Endothelial cell of umbilical vein (primary cell): ENCODE measurements around the gene LRRC7. TPM values are rescaled to one million over a fixed set of nuclear protein-coding genes. Genes with fewer than 3 reads are reported as not detected.

Experiments used
- BruUV-seq: library from RNA; stranded (reverse); fragments of 400-500 nt; replicated peaks from 2 replicates; lab custom pipeline; 2021; lab: Mats Ljungman, UMichigan
- CTCF ChIA-PET: fragments of 300-600, 350-600 bp; sonication (Branson Sonifier 250); formaldehyde crosslinking; loops from one replicate; lab custom pipeline; 2021; ENCODE audit warnings: antibody characterized with exemption, inconsistent platforms; lab: Charles Lee
- POLR2A ChIA-PET: fragments of 300-600, 350-600 bp; sonication (Branson Sonifier 250); formaldehyde crosslinking; loops from one replicate; lab custom pipeline; 2021; ENCODE audit warnings: antibody characterized with exemption, inconsistent platforms; lab: Charles Lee
- DNase-seq: peaks from one replicate; pipeline ENCODE4 v3.0.0-alpha.2; 2011; ENCODE audit warnings: low read depth, low spot score
- FAIRE-seq: peaks from 2 replicates; lab custom pipeline; 2011; peaks lifted over from hg19 to GRCh38; lab: Jason Lieb, UNC
- H2AFZ ChIP-seq: 2 replicates; pipeline ENCODE4 v1.6.0; 2012; ENCODE audit warnings: low read depth, low read length, control low read depth, inconsistent platforms
- H3K27ac ChIP-seq: 2 replicates; pipeline ENCODE4 v1.5.1; 2011; ENCODE audit warnings: low read depth, mild to moderate bottlenecking, control low read depth, low read length, moderate library complexity; ENCODE audit not compliant: insufficient read depth
- H3K27me3 ChIP-seq, 2 experiments: 2 replicates each; pipeline versions ENCODE4 v1.6.0 to v1.6.1; 2011; ENCODE audit warnings: low read length in 2 of 2, mixed read lengths in 1 of 2; ENCODE audit not compliant: control insufficient read depth in 2 of 2, insufficient read depth in 2 of 2
- H3K36me3 ChIP-seq, 2 experiments: 2 replicates in 1 of 2; 3 replicates in 1 of 2; pipeline ENCODE4 v1.5.1; 2011; ENCODE audit warnings: low read length in 2 of 2, mild to moderate bottlenecking in 1 of 2, moderate library complexity in 1 of 2; ENCODE audit not compliant: control insufficient read depth in 2 of 2, insufficient read depth in 2 of 2; ENCODE audit errors: extremely low read depth in 1 of 2
- H3K4me1 ChIP-seq: 3 replicates; pipeline ENCODE4 v1.5.1; 2011; ENCODE audit warnings: mild to moderate bottlenecking, low read length; ENCODE audit not compliant: control insufficient read depth, insufficient read depth; ENCODE audit errors: extremely low read depth
- H3K4me2 ChIP-seq: 2 replicates; pipeline ENCODE4 v1.6.1; 2011; ENCODE audit warnings: low read length, control low read depth, mixed read lengths; ENCODE audit not compliant: insufficient read depth
- H3K4me3 ChIP-seq, 3 experiments: fragments of 200-600 bp in 1 of 3; sonication (generic), shearing (Covaris generic) in 1 of 3; replicated peaks in 1 of 3; 2 replicates each; pipeline ENCODE4 v1.5.1; 2011 to 2016; ENCODE audit warnings: control low read depth in 3 of 3, low read length in 3 of 3, mild to moderate bottlenecking in 2 of 3, inconsistent platforms in 1 of 3, low read depth in 1 of 3, moderate library complexity in 1 of 3; ENCODE audit not compliant: insufficient read depth in 1 of 3
- H3K79me2 ChIP-seq: 2 replicates; pipeline ENCODE4 v1.6.0; 2012; ENCODE audit warnings: low read length, inconsistent platforms; ENCODE audit not compliant: control insufficient read depth, insufficient read depth
- H3K9ac ChIP-seq: replicated peaks from 2 replicates; pipeline ENCODE3; 2011; ENCODE audit warnings: low read length, control low read depth; ENCODE audit not compliant: insufficient read depth; ENCODE audit errors: extremely low read depth
- H3K9me1 ChIP-seq: replicated peaks from 3 replicates; pipeline ENCODE4 v1.6.0; 2011; ENCODE audit warnings: mild to moderate bottlenecking, low read length; ENCODE audit not compliant: control insufficient read depth, insufficient read depth; ENCODE audit errors: extremely low read depth
- H3K9me3 ChIP-seq: replicated peaks from 2 replicates; pipeline ENCODE4 v1.5.1; 2012; ENCODE audit warnings: low read length, inconsistent platforms; ENCODE audit not compliant: control insufficient read depth, insufficient read depth
- H4K20me1 ChIP-seq: replicated peaks from 2 replicates; pipeline ENCODE3; 2011; ENCODE audit warnings: mild to moderate bottlenecking, low read length; ENCODE audit not compliant: control insufficient read depth, insufficient read depth; ENCODE audit errors: extremely low read depth
- CTCF ChIP-seq, 2 donors: IDR thresholded peaks; 1 replicate in 1 of 2; 2 replicates in 1 of 2; pipeline ENCODE4 v1.5.1; 2011; ENCODE audit warnings: low read length in 2 of 2, mild to moderate bottlenecking in 2 of 2, moderate library complexity in 2 of 2, control low read depth in 1 of 2, inconsistent platforms in 1 of 2, low read depth in 1 of 2; ENCODE audit not compliant: insufficient read depth in 1 of 2; ENCODE audit errors: extremely low read depth in 1 of 2
- EZH2 ChIP-seq: IDR thresholded peaks from 2 replicates; pipeline ENCODE4 v1.6.1; 2012; ENCODE audit warnings: borderline replicate concordance, low read depth, mild to moderate bottlenecking, moderate library complexity, low read length, inconsistent platforms; ENCODE audit not compliant: severe bottlenecking
- FOS ChIP-seq: IDR thresholded peaks from 2 replicates; pipeline ENCODE4 v1.6.1; 2011; ENCODE audit warnings: mild to moderate bottlenecking, low read length, moderate library complexity, borderline replicate concordance; ENCODE audit not compliant: insufficient read depth
- GATA2 ChIP-seq: IDR thresholded peaks from 2 replicates; pipeline ENCODE4 v1.7.0; 2011; ENCODE audit warnings: low read depth, mild to moderate bottlenecking, moderate library complexity, mixed read lengths, low read length; ENCODE audit not compliant: insufficient read length, insufficient read depth
- JUN ChIP-seq: IDR thresholded peaks from 2 replicates; pipeline ENCODE4 v1.6.1; 2011; ENCODE audit warnings: borderline replicate concordance, low read depth; ENCODE audit not compliant: insufficient read length, insufficient read depth
- dilution Hi-C: fragments of 300-500 bp; cut with MboI; formaldehyde crosslinking; loops from one replicate; pipeline ENCODE4 v1.15.0; 2019; ENCODE audit warnings: low sequenced_read_pairs; ENCODE audit not compliant: extremely low pct_ligation_motif_present
- intact Hi-C: fragments of 100-400 bp; cut with micrococcal nuclease; formaldehyde crosslinking; loops from one replicate; pipeline ENCODE4 v1.10.0; 2022
- polyA plus RNA-seq, 4 experiments: library from polyadenylated mRNA; depleted of rRNA in 3 of 4; stranded (reverse) in 3 of 4; unstranded in 1 of 4; fragments of >200 nt; gene quantifications; 2 replicates each; pipeline versions ENCODE4 v1.2.1 to v1.2.3, GENCODE V29; 2011 to 2012; ENCODE audit warnings: missing spikeins in 1 of 4
- total RNA-seq: library from RNA; stranded (reverse); gene quantifications from 2 replicates; pipeline ENCODE4 v1.2.3, GENCODE V29; 2021

Gene LRRC7
- total and polyA plus RNA-seq, 2 donors (not counting 3 experiments of a cell fraction or from before 2014, with no cell fraction given), result 0.11 to 0.58 TPM

- ChIA-PET CTCF (interaction anchor here (0.9 kb wide), 1 partner anchor 23 kb away, joined by 3 read pairs; no protein-coding TSS in a partner anchor), POLR2A (no interaction called here)
- H2AFZ ChIP-seq, result no peak overlapping the region
- H3K36me3 ChIP-seq, result peaks cover 0 to 2% of the 10 kb centered on the region in 2 experiments
- H3K4me2 ChIP-seq, result no peak overlapping the region
- H3K79me2 ChIP-seq, result no peaks in the 10 kb centered on the region
- H3K4me1 ChIP-seq, result peaks cover 2% of the 10 kb centered on the region
- TF ChIP-seq GATA2, result peak; percentile 78
- peak; percentile 42 for TF ChIP-seq FOS
- TF ChIP-seq JUN, result no peak
- H3K9me3 ChIP-seq, result no peaks in the 10 kb centered on the region
- FAIRE-seq (no peak), DNase-seq (no peak)
- H3K4me3 ChIP-seq, result no peak overlapping the region
- H3K27ac ChIP-seq, result no peak overlapping the region
- no TSS peak for BruUV-seq
- no peaks in the 10 kb centered on the region for H4K20me1 ChIP-seq
- no peaks in the 10 kb centered on the region for H3K9me1 ChIP-seq
- intact Hi-C loops (no loop called here), dilution Hi-C loops (no loop called here)
- H3K27me3 ChIP-seq, result no peaks in the 10 kb centered on the region
- H3K9ac ChIP-seq, result no peak overlapping the region
These were observed 588.9 kb downstream of the LRRC7 start for GRCh38 chr1:70156529-70157120.

GRCh38 chr1:70164350-70164749, 596.6 kb downstream of the LRRC7 start:
- Histone ChIP-seq H3K9me3 (no peaks in the 10 kb centered on the region), H3K79me2 (no peaks in the 10 kb centered on the region), H3K9me1 (no peaks in the 10 kb centered on the region), H2AFZ (no peak overlapping the region), H3K27me3 (no peaks in the 10 kb centered on the region), H4K20me1 (no peaks in the 10 kb centered on the region), H3K36me3 (no peaks in the 10 kb centered on the region), H3K4me3 (no peak overlapping the region), H3K27ac (no peak overlapping the region), H3K9ac (no peak overlapping the region), H3K4me1 (no peaks in the 10 kb centered on the region), H3K4me2 (no peak overlapping the region)
- dilution Hi-C loops, result no loop called here
- no TSS peak for BruUV-seq
- FAIRE-seq (no peak), DNase-seq (no peak)
- ChIA-PET CTCF (no interaction called here), POLR2A (no interaction called here)
- intact Hi-C loops, result no loop called here
- TF ChIP-seq EZH2, result no peak
- no peak for TF ChIP-seq CTCF (IDR thresholded peaks at IDR 0.05; ENCODE audit: extremely low read depth in 1 of 2, insufficient read depth in 1 of 2, low read depth in 1 of 2, low read length in 2 of 2)
